NCI-H2107 (cell line): ENCODE measurements around the gene CASR.

ENCODE experiments used
- DNase-seq: peaks from one replicate; lab custom pipeline; 2025; lab: John Stamatoyannopoulos, UW

Gene CASR

DNA sequence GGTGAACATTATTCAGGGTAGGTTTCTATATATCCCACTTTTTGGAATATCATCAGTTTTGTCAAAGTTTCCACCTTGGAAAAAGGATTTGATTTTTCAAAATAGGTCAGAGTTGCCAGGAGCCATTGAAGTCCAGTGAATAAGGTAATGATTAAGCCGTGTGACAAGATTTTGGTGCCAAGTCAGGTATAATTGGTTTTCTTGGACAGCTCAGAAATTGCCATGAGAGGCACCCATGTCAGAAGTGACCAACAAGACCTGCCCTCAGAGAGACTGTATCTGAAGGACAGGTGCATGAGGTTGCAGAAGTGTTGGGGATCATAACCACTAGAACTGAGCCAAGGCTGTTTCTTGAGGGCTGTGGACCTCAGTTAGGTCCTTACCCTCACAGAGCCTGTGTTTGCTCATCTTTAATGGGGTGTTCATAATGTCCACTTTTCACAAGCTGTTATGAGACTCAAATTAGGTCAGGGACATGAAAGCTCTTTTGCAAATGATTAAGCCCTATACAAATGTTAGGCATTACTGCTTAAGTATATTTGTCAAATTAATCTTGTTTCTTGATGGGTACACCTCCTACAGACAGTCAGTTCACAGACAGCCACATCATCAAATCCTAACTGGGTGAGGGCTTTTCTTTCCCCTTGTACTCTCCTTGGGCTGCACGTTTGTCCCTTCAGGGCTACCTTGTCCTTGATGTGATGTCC, 32.3 kb downstream of the CASR start:
- DNase-seq, result no peak

DNA sequence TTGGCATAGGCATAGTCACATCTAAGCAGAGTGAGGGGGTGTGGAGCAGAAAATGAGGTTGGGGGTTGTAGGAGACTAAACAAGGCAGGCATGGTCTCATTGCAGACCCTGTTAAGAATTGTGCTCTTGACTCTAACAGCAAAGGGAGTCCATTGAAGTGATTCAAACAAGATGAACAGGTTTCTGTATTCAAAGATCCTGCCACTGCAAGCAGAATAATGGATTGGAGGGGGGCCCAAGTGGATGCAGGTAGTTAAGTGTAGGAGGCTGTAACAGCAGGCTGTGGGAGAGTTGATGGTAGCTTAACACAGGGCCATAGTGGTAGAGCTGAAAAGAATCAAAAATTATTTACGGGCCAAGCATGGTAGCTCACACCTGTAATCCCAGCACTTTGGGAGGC, 34.4 kb downstream of the CASR start:
- no peak for DNase-seq

GRCh38 chr3:122219242-122219872, 35.9 kb downstream of the CASR start:
- DNase-seq, result no peak

DNA sequence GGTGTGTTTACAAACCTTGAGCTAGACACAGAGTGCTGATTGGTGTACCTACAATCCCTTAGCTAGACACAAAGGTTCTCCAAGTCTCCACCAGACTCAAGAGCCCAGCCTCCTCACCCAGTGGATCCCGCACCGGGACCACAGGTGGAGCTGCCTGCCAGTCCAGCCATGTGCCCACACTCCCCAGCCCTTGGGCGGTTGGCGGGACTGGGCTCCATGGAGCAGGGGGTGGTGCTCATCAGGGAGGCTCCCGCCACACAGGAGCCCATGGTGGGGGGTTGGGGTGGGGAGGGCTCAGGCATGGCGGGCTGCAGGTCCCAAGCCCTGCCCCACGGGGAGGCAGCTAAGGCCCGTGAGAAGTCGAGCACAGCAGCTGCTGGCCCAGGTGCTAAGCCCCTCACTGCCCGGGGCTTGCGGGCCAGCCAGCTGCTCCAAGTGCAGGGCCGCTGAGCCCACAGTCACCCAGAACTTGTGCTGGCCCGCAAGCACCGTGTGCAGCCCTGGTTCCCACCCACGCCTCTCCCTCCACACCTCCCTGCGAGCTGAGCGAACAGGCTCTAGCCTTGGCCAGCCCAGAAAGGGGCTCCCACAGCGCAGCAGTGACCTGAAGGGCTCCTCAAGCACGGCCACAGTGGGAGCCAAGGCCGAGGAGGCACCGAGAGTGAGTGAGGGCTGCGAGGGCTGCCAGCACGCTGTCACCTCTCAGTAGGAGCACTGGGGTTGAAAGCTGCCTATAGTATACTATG, 43.7 kb downstream of the CASR start:
- no peak for DNase-seq

DNA sequence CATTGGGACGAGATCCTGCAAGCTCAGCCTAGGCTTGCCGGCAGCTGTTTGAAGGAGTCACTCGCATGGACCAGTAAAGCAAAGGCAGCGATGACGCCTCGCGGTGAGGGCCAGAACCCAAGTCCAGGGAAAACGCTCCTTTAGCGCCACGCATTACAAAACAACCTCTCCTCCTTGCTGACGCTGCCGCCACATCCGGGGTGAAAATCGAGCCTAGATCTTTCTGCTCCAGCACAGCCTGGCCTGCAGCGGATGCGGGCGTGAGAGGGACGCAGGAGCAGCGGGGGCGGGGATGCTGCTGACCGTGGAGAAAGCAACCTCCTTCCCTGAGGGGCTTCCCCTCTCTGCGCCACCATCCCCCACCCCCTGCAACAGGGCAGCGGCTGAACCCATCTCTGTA, 46.7 kb downstream of the CASR start:
- DNase-seq, result no peak

- no peak for DNase-seq
Observed at GRCh38 chr3:122231465-122232157, 48.1 kb downstream of the CASR start.

DNA sequence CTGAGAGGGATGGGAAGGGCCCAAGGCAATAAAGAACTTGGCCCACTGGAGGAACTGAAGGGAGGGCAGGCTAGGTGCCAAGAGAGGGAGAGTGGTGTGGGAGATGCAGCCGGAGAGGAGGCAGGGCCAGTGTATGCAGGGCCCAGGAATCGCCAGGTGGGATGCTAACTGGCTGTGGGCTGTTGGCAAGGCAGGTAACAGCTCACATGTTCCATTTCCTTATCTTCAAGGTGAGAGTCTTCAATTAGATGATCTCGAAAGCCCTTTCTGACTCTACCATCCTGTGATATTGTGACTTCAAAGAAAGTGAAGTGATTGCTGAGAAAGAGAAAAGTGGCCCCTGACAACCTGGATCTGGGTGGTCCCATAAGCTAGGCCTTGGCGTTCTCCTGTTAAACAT, 49.0 kb downstream of the CASR start:
- no peak for DNase-seq

DNA sequence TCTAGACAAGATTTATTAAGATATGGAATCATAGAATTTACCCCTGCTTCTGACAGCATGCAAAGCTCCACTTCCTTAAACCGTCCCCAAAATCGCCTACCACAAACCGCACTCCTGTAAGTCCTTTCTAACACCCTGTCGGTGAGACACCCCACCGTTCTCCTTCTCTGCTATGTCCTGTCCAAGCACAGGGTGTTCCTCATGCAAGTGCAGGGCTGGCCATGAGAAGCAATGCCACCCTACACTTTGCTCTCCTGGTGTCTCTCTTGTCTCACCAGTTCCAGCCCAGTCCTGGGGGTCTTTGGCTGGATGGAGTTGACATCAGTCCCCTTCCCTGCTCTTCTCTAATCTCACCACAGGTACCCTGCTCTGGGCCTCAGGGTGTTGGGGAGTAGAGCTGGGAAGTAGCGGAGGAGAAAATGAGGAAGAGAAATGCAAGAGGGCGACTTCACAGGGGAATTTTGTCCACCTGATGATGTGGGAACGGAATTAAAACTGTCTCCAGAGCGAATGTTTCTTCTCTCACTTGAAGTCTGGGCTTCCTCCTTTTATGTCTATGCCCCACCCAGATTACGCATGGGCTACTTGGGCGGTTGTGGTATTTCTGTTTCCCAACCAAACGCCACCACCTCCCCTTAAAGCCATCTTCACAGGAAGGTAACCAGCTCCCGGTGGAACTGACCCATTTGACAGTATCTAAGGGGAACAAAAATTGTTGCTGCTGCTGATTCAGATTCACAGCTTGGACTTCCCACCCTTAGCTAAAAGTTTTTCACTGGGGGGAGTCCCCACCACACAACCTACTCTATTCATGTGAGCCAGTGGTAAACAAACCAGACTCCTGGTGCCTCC, 49.9 kb downstream of the CASR start:
- DNase-seq, result no peak

DNA sequence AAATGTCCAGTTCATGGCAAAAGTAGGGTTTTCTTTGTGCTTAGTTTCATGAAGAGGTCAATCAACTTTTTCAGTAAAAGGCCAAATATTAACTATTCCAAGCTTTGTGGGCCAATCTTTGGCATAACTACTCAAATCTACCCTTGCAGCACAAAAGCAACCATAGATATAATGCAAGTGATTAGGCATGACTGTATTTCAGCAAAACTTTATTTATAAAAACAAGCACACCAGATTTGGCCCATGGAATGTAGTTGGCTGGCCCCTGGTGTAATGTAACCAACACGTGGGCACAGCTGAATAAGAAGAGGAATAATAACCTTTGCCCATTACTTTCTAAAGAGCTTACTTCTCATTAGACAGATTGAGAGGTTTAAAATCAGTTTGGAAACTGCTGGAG, 50.6 kb downstream of the CASR start:
- no peak for DNase-seq

- DNase-seq, result no peak
Observed at GRCh38 chr3:122235147-122235546, 51.7 kb downstream of the CASR start.

DNA sequence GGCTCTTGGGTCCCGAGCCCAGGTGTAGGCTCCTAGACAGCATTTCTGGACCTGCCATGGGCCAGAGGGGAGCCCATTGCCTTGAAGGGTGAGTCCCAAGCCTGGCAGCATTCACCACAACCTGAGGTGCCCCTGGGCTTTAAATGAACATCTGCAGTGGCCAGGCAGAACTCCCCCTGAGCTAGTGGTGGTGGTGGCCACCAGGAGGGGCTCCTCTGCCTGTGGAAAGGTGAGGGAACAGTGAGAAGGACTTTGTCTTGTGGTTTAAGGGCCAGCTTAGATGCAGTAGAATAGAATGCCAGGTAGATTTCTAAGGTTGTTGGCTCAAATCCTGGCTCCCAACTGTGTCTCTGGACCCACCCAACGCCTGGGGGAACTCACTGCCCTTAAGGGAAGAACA, 55.6 kb downstream of the CASR start:
- DNase-seq, result no peak

DNA sequence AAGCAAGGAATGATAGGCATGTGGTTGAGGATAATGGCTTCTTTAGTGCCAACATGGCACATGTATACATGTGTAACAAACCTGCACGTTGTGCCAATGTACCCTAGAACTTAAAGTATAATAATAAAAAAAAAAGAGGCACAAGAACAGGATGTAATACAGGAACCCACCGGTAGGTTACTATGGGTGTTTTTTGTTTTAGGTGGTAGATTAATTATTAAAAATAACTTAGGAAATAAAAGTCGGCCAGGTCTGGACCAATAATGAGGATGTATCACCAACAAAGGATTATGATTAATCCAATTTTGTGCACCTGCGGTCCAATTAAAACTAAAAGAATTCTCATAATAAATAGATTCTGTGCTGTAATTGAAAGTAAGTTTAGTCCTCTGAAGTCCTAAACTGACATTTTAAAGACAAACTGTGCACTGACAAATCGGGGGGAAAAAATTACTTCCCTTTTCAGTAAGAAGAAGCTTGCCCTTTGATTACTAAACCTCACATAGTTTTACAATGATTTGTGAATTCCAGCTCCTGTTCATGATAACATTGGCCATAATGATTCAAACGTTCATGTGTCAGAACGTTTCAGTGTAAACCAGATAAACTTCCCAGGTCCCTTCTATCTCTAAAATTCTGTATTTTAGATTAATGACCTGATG, 62.2 kb downstream of the CASR start:
- no peak for DNase-seq

DNA sequence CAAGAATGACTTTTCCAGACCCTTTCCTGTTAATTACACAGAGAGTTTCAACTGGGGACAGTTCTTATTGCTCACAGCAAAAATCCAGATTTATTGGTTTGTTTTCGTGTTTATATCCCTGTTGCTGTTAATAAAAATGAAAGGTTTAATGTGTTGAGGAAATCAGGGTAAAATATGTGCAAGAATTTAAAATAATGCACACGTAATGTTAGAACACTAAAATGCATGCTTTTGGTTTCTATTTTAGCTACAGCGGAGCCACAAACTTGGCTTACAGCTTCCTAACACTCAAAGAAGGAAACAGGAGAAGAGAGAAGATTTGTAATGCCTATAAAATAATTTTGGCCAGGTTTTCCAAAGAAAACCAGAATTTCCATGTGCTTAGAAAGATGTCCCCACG, 62.7 kb downstream of the CASR start:
- DNase-seq, result no peak

- DNase-seq, result no peak
Observed at GRCh38 chr3:122247087-122247824, 63.8 kb downstream of the CASR start.

- DNase-seq, result no peak
Observed at GRCh38 chr3:122247825-122248185, 64.3 kb downstream of the CASR start.

DNA sequence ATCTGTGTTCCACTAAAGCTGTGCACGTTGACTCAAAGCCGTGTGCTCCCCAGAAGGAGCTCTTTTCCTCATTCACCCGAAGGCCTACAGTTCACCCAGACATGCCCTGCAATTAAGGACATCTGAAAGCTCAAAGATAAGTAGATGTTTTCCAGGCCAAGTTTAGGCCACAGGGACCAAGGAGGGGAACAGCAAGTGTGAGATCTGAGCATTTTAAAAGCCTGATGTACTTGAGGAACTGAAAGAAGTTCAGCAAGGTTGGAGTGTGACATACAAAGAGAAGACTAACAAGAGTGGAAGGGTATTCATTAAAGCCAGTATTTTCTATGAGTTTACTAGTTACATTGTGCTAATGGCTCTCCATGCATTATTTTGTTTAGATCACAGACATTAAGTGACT, 68.0 kb downstream of the CASR start:
- no peak for DNase-seq

GRCh38 chr3:122253581-122253980, 70.1 kb downstream of the CASR start:
- no peak for DNase-seq

DNA sequence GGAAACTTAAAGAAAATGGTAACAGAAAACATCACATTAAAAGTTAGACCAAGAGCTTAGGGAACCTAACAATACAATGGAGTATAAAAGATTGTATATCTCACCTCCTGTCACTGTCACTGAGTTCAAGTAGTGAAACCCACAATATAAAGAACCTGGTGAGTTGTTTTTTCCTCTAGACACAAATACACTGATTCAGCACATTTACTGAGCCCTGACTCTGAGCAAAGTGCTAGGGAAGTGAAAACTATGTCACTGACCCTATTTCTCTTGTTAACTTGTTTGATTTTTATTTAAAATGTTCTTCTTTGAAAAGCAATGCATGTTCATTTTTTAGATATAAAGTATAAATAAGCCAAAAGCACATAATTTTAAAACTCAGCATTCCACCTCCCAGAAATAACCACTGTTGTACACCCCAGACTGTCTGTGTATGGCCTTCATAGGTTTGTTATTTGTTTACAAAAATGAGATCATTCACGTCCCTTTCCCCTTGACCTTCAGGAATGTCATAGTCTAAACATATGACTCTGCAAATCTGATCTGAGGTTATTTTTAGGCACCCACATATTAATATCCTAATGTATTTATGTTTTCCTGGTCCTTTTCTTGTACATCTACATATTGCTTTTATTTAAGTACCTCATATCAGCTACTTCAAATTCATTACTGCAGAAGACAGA, 72.4 kb downstream of the CASR start:
- no peak for DNase-seq

GRCh38 chr3:122257644-122258364, 74.3 kb downstream of the CASR start:
- no peak for DNase-seq
